Ovary (tissue), 3 donors: Measurements from ENCODE around the gene GRK2.

Experiments used
- CTCF ChIP-seq, 3 donors: fragments of 450-650 bp in 2 of 3; fragments of 200-600 bp in 1 of 3; IDR thresholded peaks; one replicate each; pipeline versions ENCODE4 v1.5.1 to v1.8.0; 2016 to 2022; ENCODE audit warnings: antibody characterized with exemption in 3 of 3, mild to moderate bottlenecking in 1 of 3
- EP300 ChIP-seq: sonication (generic); formaldehyde crosslinking; IDR thresholded peaks from one replicate; pipeline ENCODE4 v1.6.1; 2017; ENCODE audit warnings: antibody characterized with exemption
- POLR2A ChIP-seq: fragments of 450-650 bp; IDR thresholded peaks from one replicate; pipeline ENCODE4 v1.6.1; 2017; ENCODE audit warnings: antibody characterized with exemption, mild to moderate bottlenecking, moderate library complexity
- donor health status: DM: no; HTN: no; CAD: no.

- TF ChIP-seq CTCF (IDR thresholded peaks at IDR 0.05) (no peak), POLR2A (no peak), EP300 (no peak)
Observed at GRCh38 chr11:67238894-67239782, 27.1 kb upstream of the GRK2 start.
